ENCODE results near the gene FMN2. TPM values are rescaled to one million over a fixed set of nuclear protein-coding genes. Genes with fewer than 3 reads are reported as not detected.
"Not testable (repeated sequence)": the region's sequence is repeated elsewhere in the genome, so short reads cannot be mapped to it uniquely, and the experiment has no call there.

The FMN2 gene
- total RNA-seq, 1 donor from 2014 or later = not detected

DNA sequence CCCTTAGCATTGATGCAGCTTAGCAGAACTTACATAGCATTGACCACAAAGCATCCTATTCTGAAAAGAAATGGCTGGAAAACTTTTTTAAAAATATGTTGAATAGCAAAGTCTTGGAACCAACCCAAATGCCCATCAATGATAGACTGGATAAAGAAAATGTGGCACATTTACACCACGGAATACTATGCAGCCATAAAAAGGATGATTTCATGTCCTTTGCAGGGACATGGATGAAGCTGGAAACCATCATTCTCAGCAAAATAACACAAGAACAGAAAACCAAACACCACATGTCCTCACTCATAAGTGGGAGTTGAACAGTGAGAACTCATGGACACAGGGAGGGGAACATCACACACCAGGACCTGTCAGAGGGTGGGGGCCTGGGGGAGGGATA is 323.3 kb downstream of the FMN2 start:
- intact Hi-C loops (cut with micrococcal nuclease) = not testable (repeated sequence)

GRCh38 chr1:240415532-240415931 is 323.8 kb downstream of the FMN2 start:
- intact Hi-C loops (cut with micrococcal nuclease) = no loop called here

GRCh38 chr1:240417317-240417716 is 325.6 kb downstream of the FMN2 start:
- intact Hi-C loops (cut with micrococcal nuclease) = no loop called here

- intact Hi-C loops (cut with micrococcal nuclease) = no loop called here
Observed at GRCh38 chr1:240420766-240421165, 329.1 kb downstream of the FMN2 start.

- intact Hi-C loops (cut with micrococcal nuclease) = no loop called here
Observed at GRCh38 chr1:240423246-240423924, 331.7 kb downstream of the FMN2 start.

- intact Hi-C loops (cut with micrococcal nuclease) = no loop called here
Observed at GRCh38 chr1:240424740-240425464, 333.2 kb downstream of the FMN2 start.

DNA sequence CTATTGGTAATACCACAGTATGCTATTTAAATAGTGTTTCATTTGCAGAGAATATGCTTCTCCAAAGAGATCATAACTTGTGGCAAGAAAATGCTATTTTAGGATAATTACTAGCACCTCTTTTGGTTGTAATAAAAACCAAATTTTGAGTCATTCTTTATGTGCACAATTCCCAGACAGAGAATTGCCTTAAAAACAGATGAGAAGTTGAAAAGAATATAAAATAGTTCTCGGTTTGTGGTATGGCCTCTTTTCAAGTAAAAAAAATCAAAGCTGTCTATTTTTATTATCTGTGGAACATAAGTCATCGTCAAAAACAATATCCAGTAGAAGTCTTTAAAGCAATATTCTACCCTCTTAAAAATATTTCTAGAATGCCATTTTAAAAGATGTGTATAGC is 334.4 kb downstream of the FMN2 start:
- intact Hi-C loops (cut with micrococcal nuclease) = no loop called here

DNA sequence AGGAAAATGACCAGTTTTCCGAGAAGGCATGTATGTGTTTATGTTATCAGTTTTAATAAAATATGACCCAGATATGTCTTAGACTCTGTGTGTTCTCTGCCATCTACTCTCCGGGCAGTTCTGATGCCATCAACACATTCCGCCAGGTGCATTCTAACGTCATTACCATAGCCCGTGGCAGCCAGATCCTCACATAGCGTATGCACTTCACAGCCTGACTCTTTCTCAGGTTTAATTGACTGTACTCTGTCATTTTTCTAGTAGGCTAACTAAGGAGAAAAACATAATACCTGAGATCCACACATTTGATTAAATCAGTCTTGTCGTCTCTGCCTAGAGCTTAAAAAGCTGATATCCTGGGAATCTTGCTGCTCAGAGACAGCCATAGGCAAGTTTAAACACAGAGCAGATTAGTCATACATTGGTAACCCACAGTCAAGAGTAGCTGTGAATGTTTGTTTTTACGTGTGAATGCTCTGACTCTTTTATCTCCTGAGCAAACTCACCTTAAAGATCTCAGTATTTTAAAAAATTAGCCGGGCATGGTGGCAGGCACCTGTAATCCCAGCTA is 344.4 kb downstream of the FMN2 start:
- intact Hi-C loops (cut with micrococcal nuclease) = no loop called here

GRCh38 chr1:240441669-240442068 is 350.0 kb downstream of the FMN2 start:
- intact Hi-C loops (cut with micrococcal nuclease) = no loop called here

- intact Hi-C loops (cut with micrococcal nuclease) = no loop called here
Observed at GRCh38 chr1:240445369-240445768, 353.7 kb downstream of the FMN2 start.

DNA sequence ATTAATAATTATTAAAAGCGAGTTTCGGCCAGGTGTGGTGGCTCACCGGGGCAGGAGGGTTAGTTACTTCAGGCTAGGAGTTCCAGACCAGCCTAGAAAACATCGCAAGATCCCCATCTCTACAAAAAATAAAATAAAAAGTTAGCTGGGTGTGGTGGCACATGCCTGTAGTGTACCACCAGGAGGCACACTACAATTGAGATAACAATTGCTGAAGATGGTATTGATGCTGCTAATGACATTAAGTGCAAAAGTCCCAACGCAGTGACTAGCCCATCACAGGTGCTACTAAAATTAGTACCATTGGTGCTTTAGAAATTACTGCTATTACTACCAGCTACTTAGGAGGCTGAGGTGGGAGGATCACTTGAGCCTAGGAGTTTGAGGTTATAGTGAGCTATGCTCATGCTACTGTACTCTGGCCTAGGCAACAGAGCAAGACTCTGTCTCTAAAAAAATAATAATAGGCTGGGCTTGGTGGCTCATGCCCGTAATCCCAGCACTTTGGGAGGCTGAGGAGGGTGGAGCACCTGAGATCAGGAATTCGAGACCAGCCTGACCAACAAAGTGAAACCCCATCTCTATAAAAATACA is 363.6 kb downstream of the FMN2 start:
- intact Hi-C loops (cut with micrococcal nuclease) = loop anchor here (10.0 kb wide), 1 partner anchor 159 kb away; the partner anchor contains the start of gene GREM2

DNA sequence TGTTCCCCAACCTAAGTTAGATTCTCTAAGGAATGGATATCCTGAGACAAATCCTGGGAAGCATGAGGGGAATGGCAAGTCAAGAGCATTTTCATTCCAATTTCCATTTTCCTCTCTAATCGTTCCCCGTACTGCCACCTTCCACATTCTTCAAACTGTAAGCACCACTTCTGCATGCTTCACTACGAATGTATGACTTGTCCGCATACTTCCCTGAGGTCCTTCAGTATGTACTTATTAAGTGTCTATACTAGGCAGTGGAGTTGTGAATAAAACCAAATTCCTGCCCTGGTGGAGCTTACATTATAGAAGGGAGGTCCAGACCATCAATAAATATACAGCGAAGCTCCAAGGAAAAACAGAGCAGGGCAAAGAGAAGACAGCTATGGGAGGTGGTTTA is 365.5 kb downstream of the FMN2 start:
- intact Hi-C loops (cut with micrococcal nuclease) = loop anchor here (10.0 kb wide), 1 partner anchor 158 kb away; the partner anchor contains the start of gene GREM2

DNA sequence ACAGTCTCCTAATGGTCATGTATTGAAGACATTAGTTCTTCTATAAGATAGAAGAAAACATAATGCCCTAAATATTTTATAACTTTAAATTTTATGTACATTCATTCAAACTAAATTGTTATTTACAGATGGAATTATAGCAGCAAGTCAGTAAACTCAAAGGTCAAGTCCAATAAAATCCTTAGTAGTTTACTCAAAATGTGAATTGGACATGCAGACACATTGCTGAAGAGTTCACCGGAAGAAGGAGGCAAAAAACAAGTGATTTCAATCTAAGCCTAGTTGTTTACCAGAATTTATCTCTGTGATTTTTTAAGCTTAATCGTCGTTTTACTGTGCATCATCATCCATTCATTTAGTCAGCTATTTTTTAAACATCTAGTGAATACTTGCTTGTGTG is 370.6 kb downstream of the FMN2 start:
- intact Hi-C loops (cut with micrococcal nuclease) = no loop called here

GRCh38 chr1:240462766-240463395 is 371.2 kb downstream of the FMN2 start:
- intact Hi-C loops (cut with micrococcal nuclease) = no loop called here

DNA sequence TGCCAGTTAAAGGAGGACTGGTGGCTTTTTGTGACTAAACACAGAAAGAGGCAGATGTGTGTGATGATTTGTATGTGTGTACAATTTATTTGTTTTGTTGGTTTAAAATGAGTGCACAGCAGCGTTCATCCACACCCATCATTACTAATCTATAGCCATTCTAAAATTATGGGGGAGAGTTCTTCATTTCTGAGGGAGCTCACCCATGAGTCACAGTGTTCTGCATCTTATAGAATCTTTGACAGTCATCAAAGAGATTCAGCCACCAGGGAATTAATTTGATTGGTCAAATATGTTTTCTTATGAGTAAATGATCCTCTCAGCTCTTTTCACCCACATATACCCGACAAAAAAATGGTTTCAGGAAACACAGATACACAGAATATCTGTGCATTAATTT is 372.4 kb downstream of the FMN2 start:
- intact Hi-C loops (cut with micrococcal nuclease) = no loop called here

GRCh38 chr1:240465531-240465940 is 373.9 kb downstream of the FMN2 start:
- intact Hi-C loops (cut with micrococcal nuclease) = no loop called here

DNA sequence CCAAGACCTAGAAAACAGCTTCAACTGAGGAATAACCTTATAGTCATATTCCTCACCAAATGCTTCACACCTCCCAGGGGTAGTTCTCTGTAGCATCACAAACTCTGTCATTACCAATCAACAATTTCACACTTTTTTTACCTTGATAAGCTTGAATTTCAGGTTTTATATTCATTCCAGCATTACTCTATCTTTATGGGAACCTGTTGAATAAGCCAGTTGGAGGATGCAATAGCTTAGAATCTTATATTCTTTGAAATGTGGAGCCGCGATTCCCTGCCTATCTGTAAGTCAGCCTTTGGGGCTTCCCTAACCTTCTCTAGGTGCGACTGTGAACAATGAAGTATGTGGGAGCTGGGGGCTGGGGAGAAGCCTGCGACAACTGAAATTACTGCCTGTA is 374.8 kb downstream of the FMN2 start:
- intact Hi-C loops (cut with micrococcal nuclease) = no loop called here

GRCh38 chr1:240467895-240468294 is 376.2 kb downstream of the FMN2 start:
- intact Hi-C loops (cut with micrococcal nuclease) = no loop called here

DNA sequence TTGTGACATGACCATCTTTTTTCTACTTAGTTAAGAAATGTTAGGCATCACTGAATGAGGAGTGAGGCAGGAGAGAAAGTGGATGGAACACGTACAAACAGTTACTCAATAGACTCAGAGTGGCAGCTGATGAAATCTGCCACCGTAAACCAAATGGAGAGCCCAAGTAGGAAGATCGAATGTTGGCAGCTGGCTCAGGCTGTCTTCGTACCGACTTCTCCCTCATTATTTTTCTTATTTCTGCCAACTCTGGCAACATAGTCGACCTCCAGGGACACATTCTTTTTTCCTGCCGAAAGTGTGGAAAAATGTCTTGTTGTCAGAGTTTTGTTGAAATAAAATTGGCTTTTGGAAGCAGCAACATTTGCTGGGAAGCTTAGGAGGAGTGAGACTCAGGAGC is 377.0 kb downstream of the FMN2 start:
- intact Hi-C loops (cut with micrococcal nuclease) = no loop called here

- intact Hi-C loops (cut with micrococcal nuclease) = no loop called here
Observed at GRCh38 chr1:240474133-240474614, 382.5 kb downstream of the FMN2 start.

- intact Hi-C loops (cut with micrococcal nuclease) = no loop called here
Observed at GRCh38 chr1:240475832-240476231, 384.1 kb downstream of the FMN2 start.

DNA sequence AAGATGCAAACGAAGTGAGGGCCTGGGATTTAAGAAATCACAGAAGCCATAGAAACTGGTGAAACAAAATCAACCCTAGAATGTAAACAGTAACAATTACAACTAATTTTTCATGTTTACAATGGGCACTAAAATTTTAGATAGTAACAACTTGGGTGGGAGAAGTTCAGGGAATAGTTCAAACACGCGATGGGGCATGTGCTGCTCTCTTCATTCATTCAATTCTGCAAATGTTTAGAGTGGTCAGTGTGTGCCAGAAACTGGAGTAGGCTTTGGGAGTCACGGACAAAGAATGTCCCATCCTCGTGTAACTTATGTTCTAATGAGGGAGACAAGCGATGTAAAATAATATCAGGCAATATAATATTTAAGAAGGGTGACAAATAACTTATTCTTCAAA is 386.9 kb downstream of the FMN2 start:
- intact Hi-C loops (cut with micrococcal nuclease) = no loop called here

Measured in T-helper 2 cell treated with Interferon-gamma antibody and Interleukin-4, amounts not matched to agents 100 ng/mL and 5 ng/mL, for 36 hours (primary cell).